ENCODE measurements around the gene INSR. TPM values are rescaled to one million over a fixed set of nuclear protein-coding genes. Genes with fewer than 3 reads are reported as not detected.

Gene INSR
- total and polyA plus RNA-seq, 4 donors, result 5.8 to 64.6 (median 20.9) TPM

GRCh38 chr19:7292352-7292949 is 1.8 kb downstream of the INSR start:
- Histone ChIP-seq H3K4me1 (ENCODE audit: control insufficient read depth in 5 of 5, insufficient read depth in 5 of 5, low read length in 5 of 5) (peaks cover 0 to 13% (median 2%) of the 10 kb centered on the region in 5 donors), H3K27ac (ENCODE audit: low read depth in 1 of 2, low read length in 1 of 2) (peak overlapping the region in 1 of 2 donors; percentile 98), H3K4me3 (peak overlapping the region; percentile 36), H3K27me3 (ENCODE audit: control insufficient read depth in 3 of 3, insufficient read depth in 3 of 3, low read length in 2 of 3) (no peaks in the 10 kb centered on the region), H3K36me3 (ENCODE audit: control insufficient read depth in 4 of 4, insufficient read depth in 4 of 4, low read length in 4 of 4) (no peaks in the 10 kb centered on the region), H3K9me3 (ENCODE audit: control insufficient read depth in 4 of 4, insufficient read depth in 3 of 4, low read length in 3 of 4) (no peaks in the 10 kb centered on the region), H3K9ac (ENCODE audit: insufficient read depth in 1 of 2, low read length in 2 of 2) (peak overlapping the region in 1 of 2 donors; percentile 40)
- DNase-seq (peak in 2 of 3 donors; percentile 3 to 4), ATAC-seq (ENCODE audit: insufficient read depth, low FRiP score) (no peak)
- TF ChIP-seq, protein P1, sequence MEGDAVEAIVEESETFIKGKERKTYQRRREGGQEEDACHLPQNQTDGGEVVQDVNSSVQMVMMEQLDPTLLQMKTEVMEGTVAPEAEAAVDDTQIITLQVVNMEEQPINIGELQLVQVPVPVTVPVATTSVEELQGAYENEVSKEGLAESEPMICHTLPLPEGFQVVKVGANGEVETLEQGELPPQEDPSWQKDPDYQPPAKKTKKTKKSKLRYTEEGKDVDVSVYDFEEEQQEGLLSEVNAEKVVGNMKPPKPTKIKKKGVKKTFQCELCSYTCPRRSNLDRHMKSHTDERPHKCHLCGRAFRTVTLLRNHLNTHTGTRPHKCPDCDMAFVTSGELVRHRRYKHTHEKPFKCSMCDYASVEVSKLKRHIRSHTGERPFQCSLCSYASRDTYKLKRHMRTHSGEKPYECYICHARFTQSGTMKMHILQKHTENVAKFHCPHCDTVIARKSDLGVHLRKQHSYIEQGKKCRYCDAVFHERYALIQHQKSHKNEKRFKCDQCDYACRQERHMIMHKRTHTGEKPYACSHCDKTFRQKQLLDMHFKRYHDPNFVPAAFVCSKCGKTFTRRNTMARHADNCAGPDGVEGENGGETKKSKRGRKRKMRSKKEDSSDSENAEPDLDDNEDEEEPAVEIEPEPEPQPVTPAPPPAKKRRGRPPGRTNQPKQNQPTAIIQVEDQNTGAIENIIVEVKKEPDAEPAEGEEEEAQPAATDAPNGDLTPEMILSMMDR (IDR thresholded peaks at IDR 0.05; ENCODE audit: control extremely low read depth, extremely low read depth), result no peak
- 64 to 67% methylated on average over 12 of the region's 12 CpGs for WGBS, 2 donors

DNA sequence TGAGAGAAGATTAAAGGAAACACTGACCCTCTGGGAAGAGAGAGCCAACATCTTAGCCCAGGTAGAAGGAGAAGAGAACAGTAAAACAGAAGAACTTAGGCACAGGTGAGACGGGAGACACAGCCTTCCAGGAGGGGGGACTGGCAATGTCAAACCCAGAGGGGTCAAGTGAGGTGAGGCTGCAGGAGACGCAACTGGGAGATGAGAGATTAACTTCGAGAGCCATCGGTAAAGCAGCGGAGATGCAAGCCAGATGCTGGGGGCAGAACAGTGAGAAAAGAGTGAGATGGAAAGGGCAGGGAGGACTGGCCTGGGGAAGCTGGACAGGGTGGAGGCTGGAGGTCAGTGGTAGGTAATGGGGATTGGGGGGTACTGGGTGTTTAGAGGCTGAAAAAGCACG is 5.2 kb downstream of the INSR start:
- no peak overlapping the region for H3K4me3 ChIP-seq
- no peaks in the 10 kb centered on the region for H3K27me3 ChIP-seq (ENCODE audit: control insufficient read depth in 3 of 3, insufficient read depth in 3 of 3, low read length in 2 of 3)
- TF ChIP-seq, protein P1 (IDR thresholded peaks at IDR 0.05; ENCODE audit: control extremely low read depth, extremely low read depth), result no peak
- DNase-seq (no peak), ATAC-seq (ENCODE audit: insufficient read depth, low FRiP score) (no peak)
- H3K4me1 ChIP-seq (ENCODE audit: control insufficient read depth in 5 of 5, insufficient read depth in 5 of 5, low read length in 5 of 5), result peaks cover 0 to 7% (median 2%) of the 10 kb centered on the region in 5 donors
- H3K36me3 ChIP-seq (ENCODE audit: control insufficient read depth in 4 of 4, insufficient read depth in 4 of 4, low read length in 4 of 4), result no peaks in the 10 kb centered on the region
- no peak overlapping the region for H3K27ac ChIP-seq (ENCODE audit: low read depth in 1 of 2, low read length in 1 of 2)
- no peaks in the 10 kb centered on the region for H3K9me3 ChIP-seq (ENCODE audit: control insufficient read depth in 4 of 4, insufficient read depth in 3 of 4, low read length in 3 of 4)
- WGBS, 2 donors, result 63 to 79% methylated on average over 6 of the region's 6 CpGs
- H3K9ac ChIP-seq (ENCODE audit: insufficient read depth in 1 of 2, low read length in 2 of 2), result no peak overlapping the region

DNA sequence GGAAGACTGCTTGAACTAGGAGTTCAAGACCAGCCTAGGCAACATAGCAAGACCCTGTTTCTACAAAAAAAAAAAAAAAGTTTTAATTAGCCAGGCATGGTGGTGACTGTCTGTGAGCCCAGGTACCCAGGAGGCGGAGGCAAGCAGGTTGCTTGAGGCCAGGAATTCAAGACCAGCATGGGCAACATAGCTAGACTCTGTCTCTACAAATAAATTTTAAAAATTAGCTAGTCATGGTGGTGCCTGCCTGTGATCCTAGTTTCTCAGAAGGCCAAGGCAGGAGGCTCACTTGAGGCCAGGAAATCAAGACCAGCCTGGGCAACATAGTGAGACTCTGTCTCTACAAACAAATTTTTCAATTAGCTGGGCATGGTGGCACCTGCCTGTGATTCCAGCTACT is 6.1 kb downstream of the INSR start:
- TF ChIP-seq, protein P1 (IDR thresholded peaks at IDR 0.05; ENCODE audit: control extremely low read depth, extremely low read depth), result no peak
- ATAC-seq (ENCODE audit: insufficient read depth, low FRiP score), result no peak
- H3K27me3 ChIP-seq (ENCODE audit: control insufficient read depth in 3 of 3, insufficient read depth in 3 of 3, low read length in 2 of 3), result no peaks in the 10 kb centered on the region
- no peak overlapping the region for H3K9ac ChIP-seq (ENCODE audit: insufficient read depth in 1 of 2, low read length in 2 of 2)
- H3K27ac ChIP-seq (ENCODE audit: low read depth in 1 of 2, low read length in 1 of 2), result no peak overlapping the region
- H3K9me3 ChIP-seq (ENCODE audit: control insufficient read depth in 4 of 4, insufficient read depth in 3 of 4, low read length in 3 of 4), result no peaks in the 10 kb centered on the region
- H3K4me1 ChIP-seq (ENCODE audit: control insufficient read depth in 5 of 5, insufficient read depth in 5 of 5, low read length in 5 of 5), result peaks cover 0 to 6% (median 2%) of the 10 kb centered on the region in 5 donors
- H3K36me3 ChIP-seq (ENCODE audit: control insufficient read depth in 4 of 4, insufficient read depth in 4 of 4, low read length in 4 of 4), result no peaks in the 10 kb centered on the region
- DNase-seq, result no peak
- WGBS, 2 donors, result 95 to 98% methylated on average over 1 of the region's 1 CpG
- no peak overlapping the region for H3K4me3 ChIP-seq

DNA sequence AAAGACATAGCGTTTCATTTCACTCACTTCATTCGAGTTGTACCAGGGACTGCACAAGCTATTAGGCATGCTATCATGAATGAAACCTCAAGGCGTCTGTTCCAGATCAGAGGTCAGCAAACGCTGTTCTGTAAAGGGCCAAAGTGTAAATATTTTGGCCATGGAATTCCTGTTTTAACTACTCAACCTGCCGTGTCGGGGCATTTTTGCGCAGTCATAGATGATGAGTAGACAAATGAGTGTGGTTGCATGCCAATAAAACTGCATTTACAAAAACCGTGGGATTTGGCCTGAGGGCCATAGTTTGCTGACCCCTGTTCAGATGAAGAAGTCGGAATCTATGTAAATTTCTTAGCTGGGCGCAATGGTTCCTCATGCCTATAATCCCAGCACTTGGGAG is 6.5 kb downstream of the INSR start:
- H3K27me3 ChIP-seq (ENCODE audit: control insufficient read depth in 3 of 3, insufficient read depth in 3 of 3, low read length in 2 of 3), result no peaks in the 10 kb centered on the region
- H3K27ac ChIP-seq (ENCODE audit: low read depth in 1 of 2, low read length in 1 of 2), result no peak overlapping the region
- H3K9ac ChIP-seq (ENCODE audit: insufficient read depth in 1 of 2, low read length in 2 of 2), result no peak overlapping the region
- H3K4me1 ChIP-seq (ENCODE audit: control insufficient read depth in 5 of 5, insufficient read depth in 5 of 5, low read length in 5 of 5), result peaks cover 0 to 2% (median under 1%) of the 10 kb centered on the region in 5 donors
- 62 to 76% methylated on average over 10 of the region's 10 CpGs for WGBS, 2 donors
- no peaks in the 10 kb centered on the region for H3K36me3 ChIP-seq (ENCODE audit: control insufficient read depth in 4 of 4, insufficient read depth in 4 of 4, low read length in 4 of 4)
- ATAC-seq (ENCODE audit: insufficient read depth, low FRiP score) (no peak), DNase-seq (no peak)
- no peak overlapping the region for H3K4me3 ChIP-seq
- H3K9me3 ChIP-seq (ENCODE audit: control insufficient read depth in 4 of 4, insufficient read depth in 3 of 4, low read length in 3 of 4), result no peaks in the 10 kb centered on the region
- TF ChIP-seq, protein P1 (IDR thresholded peaks at IDR 0.05; ENCODE audit: control extremely low read depth, extremely low read depth), result no peak

All from lung (tissue), 12 donors.